GM21786 (cell line): ENCODE data around the gene MLF2.

Experiments used
- ATAC-seq: cut with Tn5 transposase; IDR thresholded peaks from one replicate; pipeline ENCODE4 v1.9.1; 2021; ENCODE audit not compliant: unreplicated experiment

The MLF2 gene

GRCh38 chr12:6778574-6779550, 25.9 kb upstream of the MLF2 start:
- peak; percentile 79 for ATAC-seq

- ATAC-seq = no peak
These were observed 25.3 kb upstream of the MLF2 start for GRCh38 chr12:6778217-6778573.

DNA sequence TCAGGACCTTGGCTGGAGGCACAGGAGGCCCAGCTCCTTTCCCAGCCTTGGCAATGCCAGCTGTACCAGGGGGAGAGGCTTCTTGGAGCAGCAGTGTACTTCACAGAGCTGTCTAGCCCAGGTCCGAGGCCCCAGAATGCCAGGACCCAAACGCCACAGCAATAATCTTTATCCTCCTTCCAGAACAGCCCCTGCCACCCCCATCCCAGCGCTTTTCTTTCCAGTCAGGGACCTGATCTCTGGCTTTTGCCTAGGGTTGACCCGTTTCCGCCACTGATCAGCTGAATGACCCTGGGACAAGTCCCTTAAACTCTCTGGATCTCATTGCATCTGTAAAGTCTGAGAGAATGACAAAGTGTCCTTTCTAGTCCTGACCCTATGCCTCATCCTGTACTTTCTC, 24.4 kb upstream of the MLF2 start:
- ATAC-seq = no peak

DNA sequence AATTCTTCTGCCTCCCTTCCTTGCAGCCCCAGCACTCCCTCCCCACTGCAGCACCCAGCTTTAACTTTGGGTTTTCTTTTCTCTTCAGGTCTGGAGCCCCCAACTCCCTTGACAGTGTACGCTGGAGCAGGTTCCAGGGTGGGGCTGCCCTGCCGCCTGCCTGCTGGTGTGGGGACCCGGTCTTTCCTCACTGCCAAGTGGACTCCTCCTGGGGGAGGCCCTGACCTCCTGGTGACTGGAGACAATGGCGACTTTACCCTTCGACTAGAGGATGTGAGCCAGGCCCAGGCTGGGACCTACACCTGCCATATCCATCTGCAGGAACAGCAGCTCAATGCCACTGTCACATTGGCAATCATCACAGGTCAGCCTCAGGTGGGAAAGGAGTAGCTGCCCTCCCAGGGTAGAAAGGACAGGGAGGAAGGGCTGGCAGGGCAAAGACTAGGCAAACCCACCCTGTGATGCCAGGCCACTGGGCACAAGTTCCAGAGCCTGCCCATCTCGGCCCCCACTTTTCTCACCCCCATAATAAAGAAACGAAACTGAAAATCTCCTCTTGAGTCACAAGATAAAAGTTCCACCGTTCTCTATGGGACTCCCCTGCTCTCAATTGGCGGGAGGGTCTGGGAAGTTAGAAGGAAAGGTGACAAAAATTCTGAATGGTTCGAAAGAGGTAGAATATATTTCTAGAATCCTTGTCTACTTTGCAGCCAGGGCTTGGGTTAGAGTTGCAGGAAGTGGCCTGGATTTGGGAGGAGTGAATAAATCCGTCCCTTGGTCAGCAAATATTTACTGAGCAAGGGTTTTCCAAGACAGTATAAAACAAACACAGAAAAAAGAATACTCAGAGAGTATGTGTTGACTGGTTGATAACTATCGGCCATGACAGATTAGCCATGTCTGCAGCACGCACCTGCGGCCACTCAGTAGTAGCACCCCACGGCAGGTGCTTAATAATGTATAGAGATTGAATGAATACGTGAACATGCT, 22.5 kb upstream of the MLF2 start:
- ATAC-seq = no peak

- no peak for ATAC-seq
These were observed 21.6 kb upstream of the MLF2 start for GRCh38 chr12:6774499-6775062.

GRCh38 chr12:6773590-6774351, 20.8 kb upstream of the MLF2 start:
- no peak for ATAC-seq

DNA sequence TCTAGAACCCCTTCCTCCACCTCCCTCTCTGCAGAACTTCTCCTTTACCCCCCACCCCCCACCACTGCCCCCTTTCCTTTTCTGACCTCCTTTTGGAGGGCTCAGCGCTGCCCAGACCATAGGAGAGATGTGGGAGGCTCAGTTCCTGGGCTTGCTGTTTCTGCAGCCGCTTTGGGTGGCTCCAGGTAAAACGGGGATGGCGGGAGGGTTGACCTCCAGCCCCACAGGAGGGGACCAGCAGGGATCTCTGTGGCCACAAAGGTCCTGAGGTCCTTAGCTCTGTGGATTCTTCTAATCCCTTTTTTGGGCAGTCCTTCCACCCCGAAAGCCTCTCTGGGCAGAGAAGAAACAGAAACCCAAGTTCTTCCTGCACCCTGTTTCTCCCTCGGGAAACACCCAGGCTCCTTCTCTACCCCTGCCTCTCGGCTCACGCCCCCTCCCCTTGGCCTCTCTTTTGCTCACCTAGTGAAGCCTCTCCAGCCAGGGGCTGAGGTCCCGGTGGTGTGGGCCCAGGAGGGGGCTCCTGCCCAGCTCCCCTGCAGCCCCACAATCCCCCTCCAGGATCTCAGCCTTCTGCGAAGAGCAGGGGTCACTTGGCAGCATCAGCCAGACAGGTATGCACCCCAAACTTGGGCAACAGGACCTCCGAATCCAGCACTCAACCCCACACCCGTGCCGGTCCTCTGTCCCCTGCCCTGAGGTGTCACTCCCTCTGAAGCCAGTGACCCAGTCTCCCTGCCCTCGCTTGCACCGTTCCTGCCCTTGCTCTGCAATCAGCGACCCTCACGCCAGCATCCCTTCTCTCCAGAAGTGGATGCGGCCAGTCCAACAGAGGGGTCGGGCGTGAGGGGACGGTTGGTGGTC, 20.0 kb upstream of the MLF2 start:
- no peak for ATAC-seq

GRCh38 chr12:6772331-6772695, 19.4 kb upstream of the MLF2 start, which contains the start of gene LAG3:
Gene LAG3, plus strand, starts transcription at chr12:6772520. Its CDS starts 333 bp downstream, at chr12:6772853.
- ATAC-seq = no peak

DNA sequence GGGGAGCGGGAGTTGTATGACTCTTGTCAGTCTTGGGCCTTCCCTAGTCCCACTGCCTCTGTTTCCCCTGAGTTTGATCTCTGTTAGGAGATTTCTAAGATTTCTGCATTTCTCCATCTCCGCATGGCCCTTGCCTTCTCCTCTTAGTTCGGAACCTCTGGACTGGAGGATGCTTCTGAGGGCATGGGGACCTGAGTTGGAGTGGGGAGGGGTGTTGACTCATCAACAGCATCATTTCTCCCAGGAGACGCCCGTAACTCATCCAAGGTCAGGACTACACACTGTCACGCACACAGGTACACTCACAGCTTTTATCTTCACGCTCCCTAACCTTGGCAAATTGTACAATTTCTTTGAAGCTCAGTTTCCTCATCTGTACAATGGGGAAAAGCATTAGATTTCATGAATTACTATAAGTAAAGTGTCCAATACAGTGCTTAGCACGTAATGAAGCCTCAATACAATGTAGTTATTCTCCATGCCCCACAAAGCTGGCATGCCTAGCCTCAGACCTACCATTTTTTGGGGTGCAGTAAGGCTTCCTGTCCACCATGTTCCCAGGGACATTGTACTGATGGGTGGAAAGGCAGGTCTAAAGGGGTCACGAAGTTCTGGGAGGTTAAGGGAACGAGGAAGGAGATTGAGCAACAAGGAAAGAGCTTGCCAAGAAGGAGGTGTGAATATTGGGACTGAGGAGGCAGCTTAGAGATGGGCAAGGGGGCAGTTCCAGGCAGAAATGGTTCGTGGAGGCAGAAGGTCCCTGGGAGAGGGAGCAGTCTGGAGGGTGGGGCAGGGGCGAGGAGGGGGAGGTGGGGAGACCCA, 18.8 kb upstream of the MLF2 start:
- ATAC-seq = no peak

DNA sequence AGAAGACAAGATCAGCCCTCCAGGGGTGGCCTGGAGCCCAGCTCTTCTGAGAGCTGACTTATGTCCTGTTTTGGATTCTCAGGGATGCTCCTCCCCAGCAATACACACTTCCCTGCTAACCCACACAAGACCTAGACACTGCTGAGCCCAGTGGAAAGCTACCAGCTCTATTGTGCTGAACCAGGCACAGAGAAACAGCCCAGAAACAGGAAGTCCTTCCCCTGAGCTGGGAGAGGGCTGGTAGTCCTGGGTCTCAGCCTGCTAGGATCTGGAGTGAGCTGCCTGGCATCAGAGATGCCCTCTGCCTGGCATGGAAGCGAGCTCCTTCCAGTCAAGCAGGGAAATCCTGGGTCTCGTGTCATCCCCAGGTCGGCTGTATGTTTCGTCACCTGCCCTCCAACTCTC, 18.2 kb upstream of the MLF2 start:
- no peak for ATAC-seq

DNA sequence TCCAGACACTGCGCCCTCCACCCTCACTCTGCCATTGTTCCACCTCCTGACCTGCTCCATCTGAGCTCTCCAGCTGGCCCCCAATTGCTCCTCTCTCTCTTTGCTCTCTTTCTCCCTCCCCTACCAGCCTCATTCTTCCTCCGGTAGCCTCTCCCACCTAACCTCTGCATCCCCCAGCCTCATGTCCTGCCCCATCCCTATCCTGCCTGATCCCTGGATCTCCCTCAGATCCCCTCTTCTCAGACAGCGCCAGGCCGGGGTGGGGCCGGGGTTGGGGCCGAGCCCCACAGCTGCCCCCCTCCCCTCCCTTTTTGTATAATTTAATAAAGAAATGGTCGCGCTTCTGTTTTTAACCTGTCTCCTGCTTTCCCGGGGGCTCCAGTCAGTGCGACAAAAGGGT, 17.7 kb upstream of the MLF2 start:
- ATAC-seq = no peak

GRCh38 chr12:6770094-6770493, 17.2 kb upstream of the MLF2 start:
- ATAC-seq = no peak

GRCh38 chr12:6769666-6770065, 16.7 kb upstream of the MLF2 start:
- ATAC-seq = no peak

DNA sequence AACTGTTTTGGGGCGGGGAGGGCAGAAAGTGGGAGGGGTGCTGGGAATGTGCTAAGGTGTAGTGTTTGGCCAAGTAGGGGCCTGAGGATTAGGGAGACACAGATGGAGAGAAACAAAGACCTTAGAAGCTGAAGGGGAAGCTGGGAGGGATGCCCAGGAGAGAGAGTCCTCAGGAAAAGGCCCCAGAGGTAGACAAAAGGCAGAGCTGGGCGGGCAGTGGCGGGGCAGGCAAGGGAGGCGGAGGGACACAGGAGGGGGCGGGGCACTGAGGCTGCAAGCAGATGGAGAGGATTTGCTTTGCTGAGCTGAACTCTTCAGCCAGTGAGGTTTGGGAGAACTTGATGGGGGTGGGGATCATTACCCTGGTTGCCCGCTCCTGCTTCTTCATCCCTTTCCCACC, 16.0 kb upstream of the MLF2 start:
- ATAC-seq = no peak

DNA sequence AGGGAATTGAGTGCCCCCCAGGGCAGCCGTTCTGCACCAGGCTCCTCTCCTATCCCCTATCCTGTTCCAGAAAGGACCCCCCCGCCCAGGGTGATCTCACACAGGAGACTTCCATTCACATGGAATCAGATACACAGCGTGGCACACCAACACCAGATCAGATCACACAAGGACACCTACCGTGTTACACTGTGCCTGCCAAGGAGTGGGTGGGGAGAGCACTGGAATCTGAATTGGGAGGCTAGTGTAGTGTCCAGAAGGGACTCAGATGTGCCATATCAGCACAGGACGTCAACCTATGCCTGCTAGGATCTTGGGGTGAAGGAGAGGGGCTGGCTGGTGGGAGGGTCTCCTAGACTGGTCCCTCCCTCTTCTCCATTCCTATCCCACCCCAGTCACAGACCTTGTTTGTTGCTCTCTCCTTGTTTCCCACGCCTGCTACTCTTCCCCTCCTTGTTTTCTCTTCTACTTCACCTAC, 15.5 kb upstream of the MLF2 start:
- ATAC-seq = no peak

DNA sequence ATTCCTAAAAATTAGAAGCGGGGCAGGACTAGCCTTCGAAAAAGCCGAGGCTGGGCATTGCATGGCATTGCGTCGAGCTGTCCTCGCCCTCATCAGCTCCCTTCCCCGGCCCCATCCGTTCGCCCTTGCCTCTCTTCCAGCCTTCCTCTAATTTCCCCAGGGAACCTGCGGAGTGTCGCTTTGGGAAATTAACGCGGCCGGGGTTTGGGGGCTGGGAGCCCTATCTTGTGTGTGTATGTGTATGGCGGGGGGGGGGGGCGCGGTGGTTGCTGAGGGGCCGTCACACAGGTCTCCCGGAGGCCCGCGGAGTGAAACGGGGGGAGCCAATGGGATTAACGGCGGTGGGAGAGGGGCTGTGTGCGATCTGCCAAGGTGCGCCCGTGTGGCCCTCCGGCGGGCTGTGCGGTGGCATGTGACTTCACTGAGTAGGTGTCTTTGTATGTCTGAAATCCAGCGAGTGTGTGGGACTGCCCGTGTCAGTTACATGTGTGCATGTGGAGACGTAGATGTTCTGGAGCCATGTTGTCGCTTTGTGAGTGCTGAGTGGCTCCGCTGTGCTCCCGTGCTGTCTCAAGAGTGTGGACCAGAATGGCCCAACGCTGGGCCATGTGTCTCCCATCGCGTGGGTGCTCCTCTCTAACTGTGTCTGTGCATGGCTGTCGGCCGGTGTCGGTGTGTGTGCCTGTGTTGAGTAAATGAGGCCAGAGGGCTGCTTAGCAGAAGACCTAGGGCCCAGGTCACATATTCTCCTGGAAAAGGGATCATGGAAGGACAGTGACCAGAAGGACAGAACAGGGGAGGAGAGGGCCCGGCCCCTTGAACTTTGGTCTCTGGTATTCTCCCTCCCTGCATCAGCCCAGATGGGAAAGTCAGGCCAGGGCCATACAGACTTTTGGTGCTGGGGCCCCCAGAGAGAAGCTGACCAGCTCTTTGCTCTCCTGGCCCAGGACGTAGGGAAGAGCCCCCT, 14.7 kb upstream of the MLF2 start:
- ATAC-seq = no peak

GRCh38 chr12:6766651-6767349, 13.9 kb upstream of the MLF2 start:
- ATAC-seq = peak; percentile 44
